Activated CD8-positive, alpha-beta memory T cell treated with anti-CD3 and anti-CD28 coated beads, Interleukin-2, amount 10 ng/mL, durations not matched to agents 7 days and 5 days (primary cell): Measurements from ENCODE around the gene BMAL1. TPM values are rescaled to one million over a fixed set of nuclear protein-coding genes. Genes with fewer than 3 reads are reported as not detected.
"Not testable (repeated sequence)": the region's sequence is repeated elsewhere in the genome, so short reads cannot be mapped to it uniquely, and the experiment has no call there.

Experiments used
- ATAC-seq: fragments of 150-1000 bp; cut with Tn5 transposase; one replicate; pipeline ENCODE4 v1.10.0; 2021; ENCODE audit warnings: moderate library complexity
- CTCF ChIA-PET: fragments of 350-600 bp; sonication (Branson Sonifier 250); formaldehyde crosslinking; loops from one replicate; lab custom pipeline; 2021; ENCODE audit warnings: antibody characterized with exemption; lab: Charles Lee
- DNase-seq: peaks from one replicate; pipeline ENCODE4 v3.0.0-alpha.2; 2020
- H3K27ac Mint-ChIP-seq: one replicate; pipeline ENCODE4 v1.8.0; 2021; ENCODE audit warnings: mild to moderate bottlenecking, mixed read lengths
- H3K27me3 Mint-ChIP-seq: one replicate; pipeline ENCODE4 v1.8.0; 2021; ENCODE audit warnings: mixed read lengths
- H3K36me3 Mint-ChIP-seq: one replicate; pipeline ENCODE4 v1.8.0; 2021; ENCODE audit warnings: mild to moderate bottlenecking, mixed read lengths
- H3K4me1 Mint-ChIP-seq: one replicate; pipeline ENCODE4 v1.8.0; 2021; ENCODE audit warnings: mixed read lengths
- H3K4me3 Mint-ChIP-seq: one replicate; pipeline ENCODE4 v1.8.0; 2021; ENCODE audit warnings: mild to moderate bottlenecking, moderate library complexity, mixed read lengths
- H3K9me3 Mint-ChIP-seq: one replicate; pipeline ENCODE4 v1.8.0; 2022; ENCODE audit warnings: low read depth, mixed read lengths
- total RNA-seq, 2 experiments: library from RNA; stranded (reverse); gene quantifications; one replicate each; pipeline ENCODE4 v1.2.3, GENCODE V29; 2021

BMAL1 gene
- total RNA-seq, 2 experiments from 2014 or later = 56.8 to 81.8 TPM

- DNase-seq (no peak), ATAC-seq (no peak)
- CTCF ChIA-PET = interaction anchor here (0.6 to 3.2 kb wide), 14 partner anchors 12 to 95 kb away, joined by 3 to 28 read pairs (median 4); no protein-coding TSS in a partner anchor
- peaks cover 24% of the 10 kb centered on the region for H3K27me3 Mint-ChIP-seq
- H3K4me1 Mint-ChIP-seq = no peaks in the 10 kb centered on the region
- H3K36me3 Mint-ChIP-seq = no peaks in the 10 kb centered on the region
- no peaks in the 10 kb centered on the region for H3K9me3 Mint-ChIP-seq
- H3K27ac Mint-ChIP-seq = no peak overlapping the region
- no peak overlapping the region for H3K4me3 Mint-ChIP-seq
These were observed 27.6 kb upstream of the BMAL1 start for GRCh38 chr11:13249992-13250391.

GRCh38 chr11:13251966-13252365, 25.6 kb upstream of the BMAL1 start:
- H3K9me3 Mint-ChIP-seq = no peaks in the 10 kb centered on the region
- H3K27ac Mint-ChIP-seq = no peak overlapping the region
- H3K4me3 Mint-ChIP-seq = no peak overlapping the region
- no peaks in the 10 kb centered on the region for H3K4me1 Mint-ChIP-seq
- ATAC-seq (no peak), DNase-seq (no peak)
- CTCF ChIA-PET = interaction anchor here (1.0 to 6.4 kb wide), 3 partner anchors 11 to 83 kb away, joined by 3 to 31 read pairs (median 3); no protein-coding TSS in a partner anchor
- H3K27me3 Mint-ChIP-seq = peaks cover 6% of the 10 kb centered on the region
- H3K36me3 Mint-ChIP-seq = no peaks in the 10 kb centered on the region

- Mint-ChIP-seq H3K36me3 (no peaks in the 10 kb centered on the region), H3K4me1 (no peaks in the 10 kb centered on the region), H3K4me3 (no peak overlapping the region), H3K9me3 (no peaks in the 10 kb centered on the region), H3K27me3 (peaks cover 6% of the 10 kb centered on the region), H3K27ac (no peak overlapping the region)
- ATAC-seq = no peak
- no peak for DNase-seq
- CTCF ChIA-PET = interaction anchor here (1.7 to 6.4 kb wide), 2 partner anchors 11 to 83 kb away, joined by 3 to 31 read pairs; no protein-coding TSS in a partner anchor
These were observed 25.2 kb upstream of the BMAL1 start for GRCh38 chr11:13252438-13252837.

GRCh38 chr11:13256216-13256615, 21.4 kb upstream of the BMAL1 start:
- DNase-seq (no peak), ATAC-seq (no peak)
- no peak overlapping the region for H3K4me3 Mint-ChIP-seq
- H3K36me3 Mint-ChIP-seq = no peaks in the 10 kb centered on the region
- H3K4me1 Mint-ChIP-seq = peaks cover 14% of the 10 kb centered on the region
- H3K27ac Mint-ChIP-seq = no peak overlapping the region
- CTCF ChIA-PET = interaction anchor here (1.5 to 6.4 kb wide), 4 partner anchors 9 to 79 kb away, joined by 3 to 31 read pairs (median 4); no protein-coding TSS in a partner anchor
- no peaks in the 10 kb centered on the region for H3K9me3 Mint-ChIP-seq
- peaks cover 10% of the 10 kb centered on the region for H3K27me3 Mint-ChIP-seq

- H3K4me1 Mint-ChIP-seq = peaks cover 14% of the 10 kb centered on the region
- not testable (repeated sequence) for H3K4me3 Mint-ChIP-seq, H3K9me3 Mint-ChIP-seq, ATAC-seq, H3K36me3 Mint-ChIP-seq, H3K27ac Mint-ChIP-seq, DNase-seq
- H3K27me3 Mint-ChIP-seq = peaks cover 13% of the 10 kb centered on the region
- CTCF ChIA-PET = interaction anchor here (1.1 to 1.5 kb wide), 2 partner anchors 10 to 20 kb away, joined by 3 to 4 read pairs; no protein-coding TSS in a partner anchor
These were observed 19.5 kb upstream of the BMAL1 start for GRCh38 chr11:13258061-13258460.

GRCh38 chr11:13258855-13259254, 18.7 kb upstream of the BMAL1 start:
- DNase-seq (no peak), ATAC-seq (no peak)
- CTCF ChIA-PET = no interaction called here
- H3K4me3 Mint-ChIP-seq = no peak overlapping the region
- peaks cover 14% of the 10 kb centered on the region for H3K4me1 Mint-ChIP-seq
- no peaks in the 10 kb centered on the region for H3K9me3 Mint-ChIP-seq
- H3K27me3 Mint-ChIP-seq = peaks cover 18% of the 10 kb centered on the region
- H3K27ac Mint-ChIP-seq = no peak overlapping the region
- no peaks in the 10 kb centered on the region for H3K36me3 Mint-ChIP-seq

GRCh38 chr11:13259374-13259773, 18.2 kb upstream of the BMAL1 start:
- Mint-ChIP-seq H3K36me3 (no peaks in the 10 kb centered on the region), H3K27me3 (peaks cover 22% of the 10 kb centered on the region), H3K27ac (no peak overlapping the region), H3K4me1 (peaks cover 14% of the 10 kb centered on the region), H3K9me3 (no peaks in the 10 kb centered on the region), H3K4me3 (no peak overlapping the region)
- DNase-seq (no peak), ATAC-seq (no peak)
- CTCF ChIA-PET = no interaction called here

GRCh38 chr11:13260201-13260962, 17.2 kb upstream of the BMAL1 start:
- H3K27me3 Mint-ChIP-seq = peaks cover 28% of the 10 kb centered on the region
- no peaks in the 10 kb centered on the region for H3K36me3 Mint-ChIP-seq
- ATAC-seq = no peak
- no peak for DNase-seq
- H3K4me1 Mint-ChIP-seq = peaks cover 14% of the 10 kb centered on the region
- H3K9me3 Mint-ChIP-seq = no peaks in the 10 kb centered on the region
- no peak overlapping the region for H3K4me3 Mint-ChIP-seq
- CTCF ChIA-PET = interaction anchor here (1.1 to 1.4 kb wide), 4 partner anchors 22 to 87 kb away, joined by 3 to 6 read pairs (median 4); no protein-coding TSS in a partner anchor
- H3K27ac Mint-ChIP-seq = no peak overlapping the region

GRCh38 chr11:13260963-13261588, 16.5 kb upstream of the BMAL1 start:
- peaks cover 34% of the 10 kb centered on the region for H3K27me3 Mint-ChIP-seq
- H3K4me3 Mint-ChIP-seq = no peak overlapping the region
- DNase-seq (no peak), ATAC-seq (no peak)
- no peaks in the 10 kb centered on the region for H3K9me3 Mint-ChIP-seq
- no peak overlapping the region for H3K27ac Mint-ChIP-seq
- CTCF ChIA-PET = interaction anchor here (1.1 to 1.4 kb wide), 5 partner anchors 16 to 86 kb away, joined by 3 to 6 read pairs (median 4); no protein-coding TSS in a partner anchor
- no peaks in the 10 kb centered on the region for H3K36me3 Mint-ChIP-seq
- H3K4me1 Mint-ChIP-seq = peaks cover 14% of the 10 kb centered on the region

- ATAC-seq = no peak
- Mint-ChIP-seq H3K27ac (no peak overlapping the region), H3K9me3 (no peaks in the 10 kb centered on the region), H3K36me3 (no peaks in the 10 kb centered on the region), H3K27me3 (peaks cover 35% of the 10 kb centered on the region), H3K4me3 (no peak overlapping the region), H3K4me1 (peaks cover 14% of the 10 kb centered on the region)
- no peak for DNase-seq
- CTCF ChIA-PET = interaction anchor here (1.2 to 1.4 kb wide), 4 partner anchors 15 to 85 kb away, joined by 3 to 5 read pairs (median 4); no protein-coding TSS in a partner anchor
These were observed 16.0 kb upstream of the BMAL1 start for GRCh38 chr11:13261591-13262061.

GRCh38 chr11:13262096-13262495, 15.5 kb upstream of the BMAL1 start:
- Mint-ChIP-seq H3K27me3 (peaks cover 36% of the 10 kb centered on the region), H3K4me1 (peaks cover 14% of the 10 kb centered on the region), H3K9me3 (no peaks in the 10 kb centered on the region), H3K27ac (no peak overlapping the region), H3K4me3 (no peak overlapping the region), H3K36me3 (no peaks in the 10 kb centered on the region)
- CTCF ChIA-PET = interaction anchor here (1.2 to 1.4 kb wide), 2 partner anchors 15 to 73 kb away, joined by 3 to 5 read pairs; no protein-coding TSS in a partner anchor
- no peak for DNase-seq
- no peak for ATAC-seq

- CTCF ChIA-PET = interaction anchor here (2.6 kb wide), 1 partner anchor 67 kb away, joined by 12 read pairs; no protein-coding TSS in a partner anchor
- Mint-ChIP-seq H3K9me3 (no peaks in the 10 kb centered on the region), H3K27ac (no peak overlapping the region), H3K4me3 (no peak overlapping the region), H3K4me1 (peaks cover 14% of the 10 kb centered on the region), H3K36me3 (no peaks in the 10 kb centered on the region), H3K27me3 (peaks cover 53% of the 10 kb centered on the region)
- no peak for ATAC-seq
- DNase-seq = no peak
These were observed 8.8 kb upstream of the BMAL1 start for GRCh38 chr11:13268791-13269190.

- Mint-ChIP-seq H3K27ac (no peak overlapping the region), H3K27me3 (peaks cover 58% of the 10 kb centered on the region), H3K36me3 (no peaks in the 10 kb centered on the region), H3K4me1 (peaks cover 14% of the 10 kb centered on the region), H3K9me3 (no peaks in the 10 kb centered on the region), H3K4me3 (no peak overlapping the region)
- CTCF ChIA-PET = interaction anchor here (2.6 kb wide), 1 partner anchor 66 kb away, joined by 12 read pairs; no protein-coding TSS in a partner anchor
- no peak for ATAC-seq
- no peak for DNase-seq
These were observed 7.8 kb upstream of the BMAL1 start for GRCh38 chr11:13269775-13270174.
